Upper lobe of left lung (tissue), 6 donors: ENCODE data around the gene HOXD10. TPM values are rescaled to one million over a fixed set of nuclear protein-coding genes. Genes with fewer than 3 reads are reported as not detected.

Experiments
- ATAC-seq, 2 donors: fragments of 200-7000 bp; cut with Tn5 transposase; one replicate each; pipeline ENCODE4 v1.9.1; 2022; ENCODE audit warnings: mild to moderate bottlenecking in 2 of 2, moderate library complexity in 2 of 2; ENCODE audit not compliant: low FRiP score in 2 of 2
- DNase-seq, 2 donors: peaks; one replicate each; pipeline ENCODE4 v3.0.0-alpha.2; 2019 to 2020
- H3K27ac ChIP-seq, 4 donors: fragments of 200-600 bp; sonication (generic); one replicate each; pipeline ENCODE4 v1.5.1; 2016 to 2019
- H3K27me3 ChIP-seq, 4 donors: fragments of 200-600 bp; sonication (generic); one replicate each; pipeline ENCODE4 v1.5.1; 2017 to 2019
- H3K36me3 ChIP-seq, 4 donors: fragments of 200-600 bp; sonication (generic); one replicate each; pipeline ENCODE4 v1.5.1; 2016 to 2019
- H3K4me1 ChIP-seq, 4 donors: fragments of 200-600 bp; sonication (generic); one replicate each; pipeline ENCODE4 v1.5.1; 2018 to 2019
- H3K4me3 ChIP-seq, 4 donors: fragments of 200-600 bp; sonication (generic); one replicate each; pipeline ENCODE4 v1.5.1; 2017 to 2019; ENCODE audit warnings: mild to moderate bottlenecking in 2 of 4, moderate library complexity in 1 of 4
- H3K9me3 ChIP-seq, 4 donors: fragments of 200-600 bp; sonication (generic); one replicate each; pipeline ENCODE4 v1.5.1; 2018 to 2019
- EP300 ChIP-seq, 4 donors: sonication (generic); formaldehyde crosslinking; IDR thresholded peaks; one replicate each; pipeline ENCODE4 v1.5.1; 2017; ENCODE audit warnings: antibody characterized with exemption in 4 of 4, control low read depth in 2 of 4
- POLR2A ChIP-seq, 4 donors: fragments of 450-650 bp; IDR thresholded peaks; one replicate each; pipeline ENCODE4 v1.5.1; 2016 to 2017; ENCODE audit warnings: antibody characterized with exemption in 4 of 4, mild to moderate bottlenecking in 2 of 4
- POLR2AphosphoS5 ChIP-seq, 2 donors: sonication (generic); formaldehyde crosslinking; IDR thresholded peaks; one replicate each; pipeline ENCODE4 v1.5.1; 2017; ENCODE audit warnings: antibody characterized with exemption in 2 of 2
- WGBS, 2 donors: methylation state at CpG; one replicate each; pipeline ENCODE4 v1.1.5; 2017 to 2018; 5-methylcytosine and 5-hydroxymethylcytosine counted together
- total RNA-seq, 6 donors: library from RNA; depleted of rRNA in 4 of 6; stranded (reverse); fragments of >200 nt in 4 of 6; gene quantifications; one replicate each; pipeline versions ENCODE4 v1.1.0 to v1.2.1, GENCODE V29; 2016 to 2021
- TF ChIP-seq, protein P1 (sequence below), 6 experiments: fragments of 450-650 bp in 4 of 6; fragments of 200-600 bp in 2 of 6; sonication (generic) in 2 of 6; IDR thresholded peaks; one replicate each; pipeline ENCODE4 v1.5.1; 2016 to 2019; ENCODE audit warnings: antibody characterized with exemption in 6 of 6
- donor health status: DM: no; HTN: no; CAD: no; lungs with moderate emphysema.
- donor health status: DM: no; HTN: yes; CAD: no; lungs with severe emphysema.

HOXD10 gene
- total RNA-seq, 6 donors from 2014 or later: 0.47 to 0.55 TPM; not detected in 4

DNA sequence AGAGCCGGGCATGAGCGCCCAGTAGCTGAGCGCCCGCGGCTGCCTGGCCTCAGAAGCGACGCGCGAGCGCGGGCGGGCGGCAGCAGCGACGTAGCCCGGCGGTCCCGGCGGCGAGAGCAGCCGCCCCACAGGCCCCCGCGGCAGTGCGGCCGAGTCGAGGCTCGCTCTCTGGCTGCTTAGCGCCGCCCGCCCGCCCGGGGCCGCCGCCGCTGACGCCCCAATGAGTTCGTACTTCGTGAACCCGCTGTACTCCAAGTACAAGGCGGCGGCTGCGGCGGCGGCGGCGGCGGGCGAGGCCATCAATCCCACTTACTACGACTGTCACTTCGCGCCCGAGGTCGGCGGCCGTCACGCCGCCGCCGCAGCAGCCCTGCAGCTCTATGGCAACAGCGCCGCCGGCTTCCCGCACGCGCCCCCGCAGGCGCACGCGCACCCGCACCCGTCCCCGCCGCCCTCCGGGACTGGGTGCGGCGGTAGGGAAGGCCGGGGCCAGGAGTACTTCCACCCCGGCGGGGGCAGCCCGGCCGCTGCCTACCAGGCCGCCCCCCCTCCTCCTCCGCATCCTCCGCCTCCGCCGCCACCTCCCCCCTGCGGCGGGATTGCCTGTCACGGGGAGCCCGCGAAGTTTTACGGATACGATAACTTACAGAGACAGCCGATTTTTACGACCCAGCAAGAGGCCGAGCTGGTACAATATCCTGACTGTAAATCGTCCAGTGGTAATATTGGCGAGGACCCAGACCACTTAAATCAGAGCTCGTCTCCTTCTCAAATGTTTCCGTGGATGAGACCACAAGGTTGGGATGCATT lies 13.8 kb downstream of the HOXD10 start:
- Histone ChIP-seq H3K27ac (no peak overlapping the region), H3K9me3 (no peaks in the 10 kb centered on the region), H3K4me3 (peak overlapping the region in 3 of 4 donors; percentile 22 to 42 (median 42)), H3K36me3 (no peaks in the 10 kb centered on the region), H3K4me1 (peaks cover 20 to 33% (median 21%) of the 10 kb centered on the region in 4 donors), H3K27me3 (peaks cover 0 to 78% (median 39%) of the 10 kb centered on the region in 4 donors)
- ATAC-seq (peak in 1 of 2 donors; percentile 73), DNase-seq (peak in 1 of 2 donors; percentile 90)
- TF ChIP-seq, protein P1, sequence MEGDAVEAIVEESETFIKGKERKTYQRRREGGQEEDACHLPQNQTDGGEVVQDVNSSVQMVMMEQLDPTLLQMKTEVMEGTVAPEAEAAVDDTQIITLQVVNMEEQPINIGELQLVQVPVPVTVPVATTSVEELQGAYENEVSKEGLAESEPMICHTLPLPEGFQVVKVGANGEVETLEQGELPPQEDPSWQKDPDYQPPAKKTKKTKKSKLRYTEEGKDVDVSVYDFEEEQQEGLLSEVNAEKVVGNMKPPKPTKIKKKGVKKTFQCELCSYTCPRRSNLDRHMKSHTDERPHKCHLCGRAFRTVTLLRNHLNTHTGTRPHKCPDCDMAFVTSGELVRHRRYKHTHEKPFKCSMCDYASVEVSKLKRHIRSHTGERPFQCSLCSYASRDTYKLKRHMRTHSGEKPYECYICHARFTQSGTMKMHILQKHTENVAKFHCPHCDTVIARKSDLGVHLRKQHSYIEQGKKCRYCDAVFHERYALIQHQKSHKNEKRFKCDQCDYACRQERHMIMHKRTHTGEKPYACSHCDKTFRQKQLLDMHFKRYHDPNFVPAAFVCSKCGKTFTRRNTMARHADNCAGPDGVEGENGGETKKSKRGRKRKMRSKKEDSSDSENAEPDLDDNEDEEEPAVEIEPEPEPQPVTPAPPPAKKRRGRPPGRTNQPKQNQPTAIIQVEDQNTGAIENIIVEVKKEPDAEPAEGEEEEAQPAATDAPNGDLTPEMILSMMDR (IDR thresholded peaks at IDR 0.05): no peak
- TF ChIP-seq POLR2A (IDR thresholded peaks at IDR 0.05) (no peak), POLR2AphosphoS5 (IDR thresholded peaks at IDR 0.05) (no peak), EP300 (IDR thresholded peaks at IDR 0.05) (no peak)
- WGBS, 2 donors: 3 to 11% methylated on average over 9 to 25 of the region's 100 CpGs

DNA sequence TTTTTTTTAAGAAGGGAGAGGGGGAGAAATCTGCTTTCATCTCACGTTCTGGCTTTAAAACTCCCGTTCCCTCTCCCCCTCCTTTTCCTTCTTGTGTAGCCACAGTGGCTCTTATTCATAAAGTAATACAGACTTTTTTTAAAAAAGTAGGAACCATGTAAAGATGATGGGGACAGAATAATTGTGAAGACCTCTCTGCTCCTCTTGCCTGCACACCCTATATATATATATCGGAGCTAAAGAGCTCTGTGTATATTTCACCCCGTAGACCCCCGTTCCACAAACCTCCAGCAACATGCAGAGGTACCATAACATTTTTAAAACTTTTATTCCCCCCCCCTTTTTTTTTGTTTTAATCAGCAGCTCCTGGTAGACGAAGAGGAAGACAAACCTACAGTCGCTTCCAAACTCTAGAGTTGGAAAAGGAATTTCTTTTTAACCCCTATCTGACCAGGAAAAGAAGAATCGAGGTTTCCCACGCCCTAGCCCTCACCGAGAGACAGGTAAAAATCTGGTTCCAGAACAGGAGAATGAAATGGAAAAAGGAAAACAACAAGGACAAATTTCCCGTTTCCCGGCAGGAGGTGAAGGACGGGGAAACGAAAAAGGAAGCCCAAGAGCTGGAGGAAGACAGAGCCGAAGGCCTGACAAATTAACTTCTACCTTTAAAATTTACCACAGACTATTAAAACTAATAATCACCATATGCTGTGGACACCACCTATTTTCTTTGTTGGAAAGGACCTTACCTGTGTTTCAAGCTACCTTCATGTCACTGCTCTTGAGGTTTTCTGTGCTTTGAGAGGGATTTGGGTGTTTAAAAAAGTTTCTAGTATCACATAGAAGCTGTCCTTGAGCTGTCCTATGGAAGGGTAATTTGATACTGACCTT lies 14.6 kb downstream of the HOXD10 start:
- 14 to 16% methylated on average over 15 of the region's 15 CpGs for WGBS, 2 donors
- H3K27ac ChIP-seq: no peak overlapping the region
- DNase-seq: no peak
- no peaks in the 10 kb centered on the region for H3K9me3 ChIP-seq
- no peak for ATAC-seq
- peaks cover 24 to 39% (median 25%) of the 10 kb centered on the region in 4 donors for H3K4me1 ChIP-seq
- H3K4me3 ChIP-seq: no peak overlapping the region
- peaks cover 0 to 81% (median 40%) of the 10 kb centered on the region in 4 donors for H3K27me3 ChIP-seq
- no peak for TF ChIP-seq POLR2AphosphoS5 (IDR thresholded peaks at IDR 0.05)
- no peaks in the 10 kb centered on the region for H3K36me3 ChIP-seq

DNA sequence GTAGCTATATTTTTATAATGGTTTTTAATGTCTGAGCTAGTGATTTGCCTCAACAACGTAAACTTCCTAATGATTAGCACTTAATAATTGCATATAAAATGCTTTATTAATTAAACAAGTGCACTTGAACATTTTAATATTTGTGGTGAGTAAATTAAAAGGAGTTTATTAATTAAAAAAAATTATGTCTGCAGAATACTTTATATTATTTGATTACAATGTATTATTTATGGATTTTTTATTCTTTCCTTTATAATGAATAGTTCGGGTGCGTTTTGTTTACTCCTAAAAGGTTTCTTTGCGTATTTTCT lies 15.2 kb downstream of the HOXD10 start:
- Histone ChIP-seq H3K27me3 (peaks cover 0 to 87% (median 45%) of the 10 kb centered on the region in 4 donors), H3K4me3 (peak overlapping the region in 1 of 4 donors; percentile 29), H3K4me1 (peaks cover 30 to 45% (median 31%) of the 10 kb centered on the region in 4 donors)

DNA sequence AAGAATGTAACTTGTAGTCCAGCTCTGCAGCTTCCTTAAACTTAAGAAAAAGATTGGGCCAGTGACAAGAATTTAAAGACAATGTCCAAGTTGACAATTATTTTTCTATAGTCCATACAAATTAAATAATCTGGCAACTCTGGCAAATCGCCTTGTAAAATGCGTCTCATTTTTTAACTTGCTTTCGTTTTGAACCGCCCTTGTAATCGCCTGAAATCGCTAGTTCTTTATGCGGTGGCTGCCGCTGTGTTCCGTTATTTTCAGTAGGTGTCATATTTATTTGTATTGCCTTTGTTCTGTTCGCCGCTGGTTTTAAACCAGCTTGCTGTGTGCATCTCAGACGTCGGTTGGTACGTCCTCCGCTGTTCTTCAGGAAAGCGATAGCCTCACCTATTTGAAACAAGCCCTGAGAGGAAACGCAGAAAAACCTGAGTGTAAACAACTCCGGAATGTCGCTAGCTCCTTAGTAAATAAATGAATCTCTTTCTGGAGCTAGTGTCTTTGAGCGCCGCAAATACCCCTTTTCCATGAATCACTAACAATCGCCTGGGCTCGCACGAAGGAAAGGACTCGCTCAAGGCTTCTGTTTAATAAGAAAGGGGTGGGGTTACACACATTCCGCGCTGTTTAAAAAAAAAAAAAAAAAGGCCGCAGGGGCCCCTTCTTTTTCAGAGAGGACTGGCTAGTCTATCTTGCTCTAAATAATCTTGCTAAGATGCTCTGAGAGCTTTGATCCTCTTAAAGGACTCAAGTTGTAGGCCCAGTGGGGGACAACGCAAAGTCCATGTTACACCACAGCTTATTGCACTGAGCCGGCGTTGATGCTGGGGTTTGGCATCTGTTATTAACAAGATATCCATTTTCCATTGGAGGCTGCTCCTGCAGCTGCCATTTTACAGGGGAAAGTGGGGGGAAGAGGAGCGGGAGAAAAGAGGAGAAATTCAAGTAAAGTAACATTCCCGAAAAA lies 15.9 kb downstream of the HOXD10 start:
- no peak overlapping the region for H3K27ac ChIP-seq
- peaks cover 30 to 47% (median 32%) of the 10 kb centered on the region in 4 donors for H3K4me1 ChIP-seq
- 11 to 14% methylated on average over 33 of the region's 33 CpGs for WGBS, 2 donors
- H3K27me3 ChIP-seq: peaks cover 0 to 91% (median 48%) of the 10 kb centered on the region in 4 donors
- H3K9me3 ChIP-seq: no peaks in the 10 kb centered on the region
- peak overlapping the region in 1 of 4 donors; percentile 29 for H3K4me3 ChIP-seq
- TF ChIP-seq, protein P1 (IDR thresholded peaks at IDR 0.05): no peak
- no peak for TF ChIP-seq EP300 (IDR thresholded peaks at IDR 0.05)
- TF ChIP-seq POLR2AphosphoS5 (IDR thresholded peaks at IDR 0.05): no peak
- no peak for TF ChIP-seq POLR2A (IDR thresholded peaks at IDR 0.05)
- no peak for DNase-seq
- H3K36me3 ChIP-seq: no peaks in the 10 kb centered on the region
- no peak for ATAC-seq

More for the DNA sequence above, 15.2 kb downstream of the HOXD10 start:
- no peak overlapping the region for H3K27ac ChIP-seq
- H3K9me3 ChIP-seq: no peaks in the 10 kb centered on the region
- no peaks in the 10 kb centered on the region for H3K36me3 ChIP-seq
- ATAC-seq: no peak
- no peak for DNase-seq
- TF ChIP-seq, protein P1 (IDR thresholded peaks at IDR 0.05): no peak
- TF ChIP-seq POLR2AphosphoS5 (IDR thresholded peaks at IDR 0.05): no peak
- no peak for TF ChIP-seq POLR2A (IDR thresholded peaks at IDR 0.05)
- no peak for TF ChIP-seq EP300 (IDR thresholded peaks at IDR 0.05)
- WGBS, 2 donors: 13 to 19% methylated on average over 4 of the region's 4 CpGs
